Measurements from ENCODE around the gene GSTM5.

The GSTM5 gene

GRCh38 chr1:109730666-109731065 is 18.6 kb downstream of the GSTM5 start:
- Histone ChIP-seq H4K8ac (ENCODE audit: low read depth, low read length) (no peak overlapping the region), H3K4me2 (ENCODE audit: insufficient read depth, low read length, poor library complexity, severe bottlenecking) (no peak overlapping the region), H3K23ac (ENCODE audit: low read depth, low read length, poor library complexity) (no peak overlapping the region), H2AK5ac (ENCODE audit: low read depth, low read length) (no peak overlapping the region), H3K4me1 (ENCODE audit: control insufficient read depth in 2 of 2, insufficient read depth in 1 of 2, low read depth in 1 of 2, low read length in 2 of 2) (peaks cover 0 to 7% of the 10 kb centered on the region in 2 donors), H3K18ac (ENCODE audit: low read length) (no peak overlapping the region), H4K91ac (ENCODE audit: low read depth, low read length, poor library complexity) (no peak overlapping the region), H2BK5ac (ENCODE audit: low read length) (no peak overlapping the region), H2BK12ac (ENCODE audit: low read length) (no peak overlapping the region), H2BK120ac (ENCODE audit: low read depth, low read length) (no peak overlapping the region), H3K4me3 (ENCODE audit: low read length in 2 of 2) (no peak overlapping the region), H2BK15ac (ENCODE audit: low read length) (no peak overlapping the region), H2AFZ (ENCODE audit: low read length) (no peak overlapping the region), H3K27me3 (ENCODE audit: control insufficient read depth in 3 of 3, insufficient read depth in 3 of 3, low read depth in 1 of 3, low read length in 3 of 3) (peaks cover 0 to 6% (median 0%) of the 10 kb centered on the region in 3 experiments), H3K36me3 (replicated peaks in 1 of 2; ENCODE audit: control insufficient read depth in 2 of 2, insufficient read depth in 2 of 2, low read length in 2 of 2) (no peaks in the 10 kb centered on the region), H3K14ac (ENCODE audit: low read length) (no peak overlapping the region), H3K9me3 (replicated peaks in 1 of 2; ENCODE audit: control insufficient read depth in 2 of 2, insufficient read depth in 1 of 2, low read depth in 1 of 2, low read length in 2 of 2) (peaks cover 4 to 8% of the 10 kb centered on the region in 2 donors), H3K79me1 (ENCODE audit: low read depth, low read length) (no peaks in the 10 kb centered on the region), H3K27ac (replicated peaks; ENCODE audit: low read length) (no peak overlapping the region), H3K9ac (ENCODE audit: low read depth, low read length, poor library complexity) (no peak overlapping the region), H3K4ac (ENCODE audit: low read length) (no peak overlapping the region)
- DNase-seq (ENCODE audit: low spot score) = no peak
- no CpG with 5 or more reads among the region's 6 CpGs for WGBS, 2 donors (ENCODE audit: extremely low coverage in 2 of 2, insufficient read length in 2 of 2, insufficient replicate concordance in 1 of 2)

GRCh38 chr1:109732390-109732881 is 20.4 kb downstream of the GSTM5 start:
- H3K4ac ChIP-seq (ENCODE audit: low read length) = no peak overlapping the region
- H3K4me2 ChIP-seq (ENCODE audit: insufficient read depth, low read length, poor library complexity, severe bottlenecking) = no peak overlapping the region
- no peak overlapping the region for H2BK5ac ChIP-seq (ENCODE audit: low read length)
- no peak overlapping the region for H3K27ac ChIP-seq (replicated peaks; ENCODE audit: low read length)
- H3K23ac ChIP-seq (ENCODE audit: low read depth, low read length, poor library complexity) = no peak overlapping the region
- DNase-seq (ENCODE audit: low spot score) = no peak
- H4K91ac ChIP-seq (ENCODE audit: low read depth, low read length, poor library complexity) = no peak overlapping the region
- peaks cover 0 to 6% (median 0%) of the 10 kb centered on the region in 3 experiments for H3K27me3 ChIP-seq (ENCODE audit: control insufficient read depth in 3 of 3, insufficient read depth in 3 of 3, low read depth in 1 of 3, low read length in 3 of 3)
- no peak overlapping the region for H2AK5ac ChIP-seq (ENCODE audit: low read depth, low read length)
- H2BK12ac ChIP-seq (ENCODE audit: low read length) = no peak overlapping the region
- no peak overlapping the region for H2BK15ac ChIP-seq (ENCODE audit: low read length)
- peaks cover 0 to 7% of the 10 kb centered on the region in 2 donors for H3K4me1 ChIP-seq (ENCODE audit: control insufficient read depth in 2 of 2, insufficient read depth in 1 of 2, low read depth in 1 of 2, low read length in 2 of 2)
- WGBS, 2 donors (ENCODE audit: extremely low coverage in 2 of 2, insufficient read length in 2 of 2, insufficient replicate concordance in 1 of 2) = no CpG with 5 or more reads among the region's 3 CpGs
- H3K4me3 ChIP-seq (ENCODE audit: low read length in 2 of 2) = no peak overlapping the region
- H3K79me1 ChIP-seq (ENCODE audit: low read depth, low read length) = no peaks in the 10 kb centered on the region
- H2BK120ac ChIP-seq (ENCODE audit: low read depth, low read length) = no peak overlapping the region
- no peak overlapping the region for H4K8ac ChIP-seq (ENCODE audit: low read depth, low read length)
- H3K9me3 ChIP-seq (replicated peaks in 1 of 2; ENCODE audit: control insufficient read depth in 2 of 2, insufficient read depth in 1 of 2, low read depth in 1 of 2, low read length in 2 of 2) = peaks cover 0 to 3% of the 10 kb centered on the region in 2 donors
- H2AFZ ChIP-seq (ENCODE audit: low read length) = no peak overlapping the region
- peaks cover 7 to 12% of the 10 kb centered on the region in 2 donors for H3K36me3 ChIP-seq (replicated peaks in 1 of 2; ENCODE audit: control insufficient read depth in 2 of 2, insufficient read depth in 2 of 2, low read length in 2 of 2)
- H3K9ac ChIP-seq (ENCODE audit: low read depth, low read length, poor library complexity) = no peak overlapping the region
- H3K18ac ChIP-seq (ENCODE audit: low read length) = no peak overlapping the region
- H3K14ac ChIP-seq (ENCODE audit: low read length) = no peak overlapping the region

DNA sequence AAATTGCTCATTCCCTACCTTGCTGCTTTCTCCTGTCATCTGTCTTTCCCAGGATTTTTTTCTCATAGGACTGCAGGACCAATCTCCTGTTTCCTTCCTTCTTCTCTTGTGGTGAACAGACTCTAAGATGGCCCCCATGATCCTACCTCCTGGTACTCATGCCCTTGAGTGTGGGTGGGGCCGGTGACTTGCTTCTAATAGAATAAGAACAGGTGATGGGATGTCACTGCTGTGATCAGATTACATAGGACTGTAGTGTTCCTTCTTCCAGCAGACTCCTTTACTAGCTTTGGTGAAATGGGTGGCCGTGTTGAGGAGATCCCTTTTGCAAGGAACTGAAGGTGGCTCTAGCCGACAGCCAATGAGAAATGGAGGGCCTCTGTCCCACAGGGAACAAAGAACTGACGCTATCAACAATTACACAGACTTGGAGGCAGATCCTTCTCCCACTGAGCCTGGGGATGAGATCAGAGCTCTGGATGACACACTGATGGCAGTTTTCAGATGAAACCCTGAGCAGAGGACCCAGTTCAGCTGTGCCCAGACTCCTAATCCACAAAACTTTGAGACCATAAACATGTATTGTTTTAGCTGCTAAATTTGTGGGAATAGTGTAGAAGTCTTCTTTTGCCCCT is 21.3 kb downstream of the GSTM5 start:
- no peak overlapping the region for H3K4ac ChIP-seq (ENCODE audit: low read length)
- no peak overlapping the region for H3K23ac ChIP-seq (ENCODE audit: low read depth, low read length, poor library complexity)
- no peak overlapping the region for H2AK5ac ChIP-seq (ENCODE audit: low read depth, low read length)
- no peak overlapping the region for H3K27ac ChIP-seq (replicated peaks; ENCODE audit: low read length)
- H4K91ac ChIP-seq (ENCODE audit: low read depth, low read length, poor library complexity) = no peak overlapping the region
- no peak overlapping the region for H3K4me2 ChIP-seq (ENCODE audit: insufficient read depth, low read length, poor library complexity, severe bottlenecking)
- no peaks in the 10 kb centered on the region for H3K79me1 ChIP-seq (ENCODE audit: low read depth, low read length)
- H2BK5ac ChIP-seq (ENCODE audit: low read length) = no peak overlapping the region
- H2BK15ac ChIP-seq (ENCODE audit: low read length) = no peak overlapping the region
- peaks cover 0 to 6% (median 0%) of the 10 kb centered on the region in 3 experiments for H3K27me3 ChIP-seq (ENCODE audit: control insufficient read depth in 3 of 3, insufficient read depth in 3 of 3, low read depth in 1 of 3, low read length in 3 of 3)
- H4K8ac ChIP-seq (ENCODE audit: low read depth, low read length) = no peak overlapping the region
- peaks cover 0 to 3% of the 10 kb centered on the region in 2 donors for H3K9me3 ChIP-seq (replicated peaks in 1 of 2; ENCODE audit: control insufficient read depth in 2 of 2, insufficient read depth in 1 of 2, low read depth in 1 of 2, low read length in 2 of 2)
- H3K4me3 ChIP-seq (ENCODE audit: low read length in 2 of 2) = no peak overlapping the region
- H2BK12ac ChIP-seq (ENCODE audit: low read length) = no peak overlapping the region
- peaks cover 0 to 7% of the 10 kb centered on the region in 2 donors for H3K4me1 ChIP-seq (ENCODE audit: control insufficient read depth in 2 of 2, insufficient read depth in 1 of 2, low read depth in 1 of 2, low read length in 2 of 2)
- H3K36me3 ChIP-seq (replicated peaks in 1 of 2; ENCODE audit: control insufficient read depth in 2 of 2, insufficient read depth in 2 of 2, low read length in 2 of 2) = peaks cover 11 to 21% of the 10 kb centered on the region in 2 donors
- H3K14ac ChIP-seq (ENCODE audit: low read length) = no peak overlapping the region
- H3K9ac ChIP-seq (ENCODE audit: low read depth, low read length, poor library complexity) = no peak overlapping the region
- no peak for DNase-seq (ENCODE audit: low spot score)
- no peak overlapping the region for H2AFZ ChIP-seq (ENCODE audit: low read length)
- H2BK120ac ChIP-seq (ENCODE audit: low read depth, low read length) = no peak overlapping the region
- no peak overlapping the region for H3K18ac ChIP-seq (ENCODE audit: low read length)
- no CpG with 5 or more reads among the region's 4 CpGs for WGBS, 2 donors (ENCODE audit: extremely low coverage in 2 of 2, insufficient read length in 2 of 2, insufficient replicate concordance in 1 of 2)

- Histone ChIP-seq H2BK120ac (ENCODE audit: low read depth, low read length) (no peak overlapping the region), H3K18ac (ENCODE audit: low read length) (peak overlapping the region; percentile 96), H4K8ac (ENCODE audit: low read depth, low read length) (no peak overlapping the region), H2BK5ac (ENCODE audit: low read length) (no peak overlapping the region), H4K91ac (ENCODE audit: low read depth, low read length, poor library complexity) (no peak overlapping the region), H3K9me3 (replicated peaks in 1 of 2; ENCODE audit: control insufficient read depth in 2 of 2, insufficient read depth in 1 of 2, low read depth in 1 of 2, low read length in 2 of 2) (peaks cover 0 to 3% of the 10 kb centered on the region in 2 donors), H3K23ac (ENCODE audit: low read depth, low read length, poor library complexity) (peak overlapping the region; percentile 75), H3K14ac (ENCODE audit: low read length) (no peak overlapping the region), H3K9ac (ENCODE audit: low read depth, low read length, poor library complexity) (peak overlapping the region; percentile 87), H3K36me3 (replicated peaks in 1 of 2; ENCODE audit: control insufficient read depth in 2 of 2, insufficient read depth in 2 of 2, low read length in 2 of 2) (peaks cover 11 to 23% of the 10 kb centered on the region in 2 donors), H2BK15ac (ENCODE audit: low read length) (no peak overlapping the region), H2BK12ac (ENCODE audit: low read length) (peak overlapping the region; percentile 76), H3K4me1 (ENCODE audit: control insufficient read depth in 2 of 2, insufficient read depth in 1 of 2, low read depth in 1 of 2, low read length in 2 of 2) (peaks cover 4 to 8% of the 10 kb centered on the region in 2 donors), H3K4ac (ENCODE audit: low read length) (no peak overlapping the region), H3K27ac (replicated peaks; ENCODE audit: low read length) (peak overlapping the region; percentile 50), H3K4me2 (ENCODE audit: insufficient read depth, low read length, poor library complexity, severe bottlenecking) (peak overlapping the region; percentile 82), H2AFZ (ENCODE audit: low read length) (peak overlapping the region; percentile 90), H3K27me3 (ENCODE audit: control insufficient read depth in 3 of 3, insufficient read depth in 3 of 3, low read depth in 1 of 3, low read length in 3 of 3) (peaks cover 0 to 16% (median 4%) of the 10 kb centered on the region in 3 experiments), H2AK5ac (ENCODE audit: low read depth, low read length) (no peak overlapping the region), H3K4me3 (ENCODE audit: low read length in 2 of 2) (peak overlapping the region; percentile 76 to 78), H3K79me1 (ENCODE audit: low read depth, low read length) (no peaks in the 10 kb centered on the region)
- DNase-seq (ENCODE audit: low spot score) = peak; percentile 84
- no CpG with 5 or more reads among the region's 86 CpGs for WGBS, 2 donors (ENCODE audit: extremely low coverage in 2 of 2, insufficient read length in 2 of 2, insufficient replicate concordance in 1 of 2)
Measured at GRCh38 chr1:109739738-109740614, 27.9 kb downstream of the GSTM5 start.

Measured in neuronal stem cell (in vitro differentiated cells).